Panc1 (cell line): ENCODE results near the gene LDLRAD4.

Experiments
- SIN3A ChIP-seq: IDR thresholded peaks from 2 replicates; pipeline ENCODE4 v1.6.1; 2012; ENCODE audit warnings: low read depth, mild to moderate bottlenecking, low read length, moderate library complexity, borderline replicate concordance; ENCODE audit not compliant: insufficient read depth
- TF ChIP-seq, protein P1 (sequence below): fragments of 450-650 bp; IDR thresholded peaks from 2 replicates; pipeline ENCODE4 v1.5.1; 2017; ENCODE audit warnings: mild to moderate bottlenecking

GRCh38 chr18:13199169-13199568 is 19.4 kb upstream of the LDLRAD4 start:
- TF ChIP-seq, protein P1, sequence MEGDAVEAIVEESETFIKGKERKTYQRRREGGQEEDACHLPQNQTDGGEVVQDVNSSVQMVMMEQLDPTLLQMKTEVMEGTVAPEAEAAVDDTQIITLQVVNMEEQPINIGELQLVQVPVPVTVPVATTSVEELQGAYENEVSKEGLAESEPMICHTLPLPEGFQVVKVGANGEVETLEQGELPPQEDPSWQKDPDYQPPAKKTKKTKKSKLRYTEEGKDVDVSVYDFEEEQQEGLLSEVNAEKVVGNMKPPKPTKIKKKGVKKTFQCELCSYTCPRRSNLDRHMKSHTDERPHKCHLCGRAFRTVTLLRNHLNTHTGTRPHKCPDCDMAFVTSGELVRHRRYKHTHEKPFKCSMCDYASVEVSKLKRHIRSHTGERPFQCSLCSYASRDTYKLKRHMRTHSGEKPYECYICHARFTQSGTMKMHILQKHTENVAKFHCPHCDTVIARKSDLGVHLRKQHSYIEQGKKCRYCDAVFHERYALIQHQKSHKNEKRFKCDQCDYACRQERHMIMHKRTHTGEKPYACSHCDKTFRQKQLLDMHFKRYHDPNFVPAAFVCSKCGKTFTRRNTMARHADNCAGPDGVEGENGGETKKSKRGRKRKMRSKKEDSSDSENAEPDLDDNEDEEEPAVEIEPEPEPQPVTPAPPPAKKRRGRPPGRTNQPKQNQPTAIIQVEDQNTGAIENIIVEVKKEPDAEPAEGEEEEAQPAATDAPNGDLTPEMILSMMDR = no peak
- TF ChIP-seq SIN3A = no peak
